AG09309 (cell line): ENCODE results near the gene ROMO1.

Experiments used
- DNase-seq: peaks from one replicate; pipeline ENCODE4 v3.0.0-alpha.2; 2010; ENCODE audit warnings: low read depth
- H3K4me3 ChIP-seq: 2 replicates; pipeline ENCODE4 v1.5.1; 2011; ENCODE audit warnings: mild to moderate bottlenecking, low read depth, low read length, moderate library complexity; ENCODE audit not compliant: control insufficient read depth
- TF ChIP-seq, protein P1 (sequence below): IDR thresholded peaks from 2 replicates; pipeline ENCODE4 v1.5.1; 2011; ENCODE audit warnings: mild to moderate bottlenecking, low read depth, low read length, inconsistent platforms; ENCODE audit not compliant: insufficient read depth, control insufficient read depth; ENCODE audit errors: missing control alignments

ROMO1 gene

DNA sequence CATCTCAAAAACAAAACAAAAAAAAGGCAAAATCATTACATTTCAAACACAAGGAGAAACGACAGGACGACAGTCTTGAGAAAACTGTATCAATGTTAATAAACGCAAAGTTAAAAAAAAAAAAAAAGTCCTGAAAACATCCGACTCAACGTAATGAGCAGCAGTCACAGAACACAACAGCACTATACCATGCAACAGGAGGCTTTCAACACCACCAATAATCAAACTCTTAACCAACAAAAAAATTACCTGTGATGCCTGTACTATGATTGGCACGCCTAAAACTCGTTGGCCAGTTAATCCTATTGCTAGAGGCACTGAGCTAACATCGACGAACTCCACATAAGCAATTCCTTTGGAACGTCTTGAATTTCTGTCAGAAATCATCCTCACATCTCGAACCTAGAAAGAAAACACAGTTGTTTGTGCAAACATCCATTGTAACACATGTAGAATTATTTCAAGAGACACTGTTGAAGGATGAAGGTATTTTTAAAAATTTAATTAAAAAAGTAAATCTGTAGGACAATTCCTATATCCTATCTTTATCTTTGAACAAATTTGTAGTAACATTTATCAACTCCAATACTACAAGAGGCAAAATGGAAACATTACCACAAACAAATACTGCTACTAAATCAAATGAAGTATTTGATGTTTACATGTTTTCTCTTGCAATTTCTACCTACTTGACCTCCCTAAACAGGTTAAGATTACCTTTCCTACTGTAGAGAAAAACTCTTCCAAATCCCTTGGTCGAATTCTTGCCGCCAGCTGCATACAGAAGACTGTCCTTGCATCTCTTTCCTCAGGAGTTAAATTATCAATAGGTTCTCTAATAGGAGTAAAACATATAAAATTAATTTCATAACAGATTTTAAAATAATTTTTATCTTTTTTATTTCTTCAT, 25.4 kb downstream of the ROMO1 start:
- DNase-seq = no peak
- H3K4me3 ChIP-seq = no peak overlapping the region
- TF ChIP-seq, protein P1, sequence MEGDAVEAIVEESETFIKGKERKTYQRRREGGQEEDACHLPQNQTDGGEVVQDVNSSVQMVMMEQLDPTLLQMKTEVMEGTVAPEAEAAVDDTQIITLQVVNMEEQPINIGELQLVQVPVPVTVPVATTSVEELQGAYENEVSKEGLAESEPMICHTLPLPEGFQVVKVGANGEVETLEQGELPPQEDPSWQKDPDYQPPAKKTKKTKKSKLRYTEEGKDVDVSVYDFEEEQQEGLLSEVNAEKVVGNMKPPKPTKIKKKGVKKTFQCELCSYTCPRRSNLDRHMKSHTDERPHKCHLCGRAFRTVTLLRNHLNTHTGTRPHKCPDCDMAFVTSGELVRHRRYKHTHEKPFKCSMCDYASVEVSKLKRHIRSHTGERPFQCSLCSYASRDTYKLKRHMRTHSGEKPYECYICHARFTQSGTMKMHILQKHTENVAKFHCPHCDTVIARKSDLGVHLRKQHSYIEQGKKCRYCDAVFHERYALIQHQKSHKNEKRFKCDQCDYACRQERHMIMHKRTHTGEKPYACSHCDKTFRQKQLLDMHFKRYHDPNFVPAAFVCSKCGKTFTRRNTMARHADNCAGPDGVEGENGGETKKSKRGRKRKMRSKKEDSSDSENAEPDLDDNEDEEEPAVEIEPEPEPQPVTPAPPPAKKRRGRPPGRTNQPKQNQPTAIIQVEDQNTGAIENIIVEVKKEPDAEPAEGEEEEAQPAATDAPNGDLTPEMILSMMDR = no peak

DNA sequence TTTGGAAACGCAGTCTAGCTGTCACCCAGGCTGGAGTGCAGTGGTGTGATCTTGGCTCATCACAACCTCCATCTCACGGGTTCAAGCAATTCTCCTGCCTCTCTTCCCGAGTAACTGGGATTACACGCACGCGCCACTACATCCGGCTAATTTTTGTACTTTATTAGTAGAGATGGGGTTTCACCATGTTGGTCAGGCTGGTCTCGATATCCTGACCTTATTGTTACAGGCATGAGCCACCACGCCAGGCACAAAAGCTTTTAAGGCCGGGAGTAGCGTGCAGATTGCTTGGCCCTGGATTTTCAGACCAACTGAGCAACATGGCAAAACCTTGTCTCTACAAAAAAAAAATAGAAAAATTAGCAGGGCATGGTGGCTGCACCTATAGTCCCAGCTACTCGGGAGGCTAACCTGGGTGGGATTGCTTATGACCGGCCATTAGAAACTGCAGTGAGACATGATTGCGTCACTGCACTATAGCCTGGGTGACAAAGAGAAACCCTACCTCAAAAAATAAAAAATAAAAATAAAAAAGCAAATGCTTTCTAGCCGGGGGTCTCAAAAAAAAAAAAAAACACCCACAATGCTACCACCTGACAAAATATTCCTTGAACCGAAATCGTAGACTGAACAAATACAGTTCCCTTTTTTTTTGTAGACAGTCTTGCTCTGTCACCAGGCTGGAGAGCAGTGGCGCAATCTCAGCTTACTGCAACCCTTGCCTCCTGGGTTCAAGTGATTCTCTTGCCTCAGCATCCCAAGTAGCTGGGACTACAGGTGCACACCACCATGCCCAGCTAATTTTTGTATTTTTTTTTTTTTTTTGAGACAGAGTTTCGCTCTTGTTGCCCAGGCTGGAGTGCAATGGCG, 27.9 kb downstream of the ROMO1 start:
- H3K4me3 ChIP-seq = no peak overlapping the region
- TF ChIP-seq, protein P1 = no peak
- DNase-seq = no peak

DNA sequence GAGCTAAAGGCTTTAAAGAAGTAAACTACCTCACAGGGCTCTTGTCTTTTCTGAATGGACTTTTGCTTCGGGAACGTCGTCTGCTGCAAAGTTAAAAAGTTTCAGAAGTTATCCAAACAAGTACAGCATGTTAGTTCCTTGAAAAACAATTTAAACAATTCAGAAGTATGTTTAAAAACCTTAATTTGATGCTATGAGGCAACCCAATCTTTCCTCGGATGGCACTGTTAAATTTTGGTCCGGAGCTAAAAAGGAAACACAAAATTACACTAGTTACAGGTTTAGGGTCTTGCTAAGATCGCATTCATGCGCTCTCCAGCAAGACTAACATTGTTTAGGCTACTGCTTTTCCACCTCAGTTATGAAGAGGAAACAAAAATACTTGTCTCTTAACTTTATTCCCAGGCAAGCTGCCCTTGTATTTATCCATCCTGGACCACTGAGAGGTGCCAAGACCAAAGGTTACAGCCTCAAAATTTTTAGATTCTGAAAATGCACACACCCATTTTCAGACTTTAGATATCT, 30.1 kb downstream of the ROMO1 start:
- no peak for DNase-seq
- TF ChIP-seq, protein P1 = no peak
- no peak overlapping the region for H3K4me3 ChIP-seq

DNA sequence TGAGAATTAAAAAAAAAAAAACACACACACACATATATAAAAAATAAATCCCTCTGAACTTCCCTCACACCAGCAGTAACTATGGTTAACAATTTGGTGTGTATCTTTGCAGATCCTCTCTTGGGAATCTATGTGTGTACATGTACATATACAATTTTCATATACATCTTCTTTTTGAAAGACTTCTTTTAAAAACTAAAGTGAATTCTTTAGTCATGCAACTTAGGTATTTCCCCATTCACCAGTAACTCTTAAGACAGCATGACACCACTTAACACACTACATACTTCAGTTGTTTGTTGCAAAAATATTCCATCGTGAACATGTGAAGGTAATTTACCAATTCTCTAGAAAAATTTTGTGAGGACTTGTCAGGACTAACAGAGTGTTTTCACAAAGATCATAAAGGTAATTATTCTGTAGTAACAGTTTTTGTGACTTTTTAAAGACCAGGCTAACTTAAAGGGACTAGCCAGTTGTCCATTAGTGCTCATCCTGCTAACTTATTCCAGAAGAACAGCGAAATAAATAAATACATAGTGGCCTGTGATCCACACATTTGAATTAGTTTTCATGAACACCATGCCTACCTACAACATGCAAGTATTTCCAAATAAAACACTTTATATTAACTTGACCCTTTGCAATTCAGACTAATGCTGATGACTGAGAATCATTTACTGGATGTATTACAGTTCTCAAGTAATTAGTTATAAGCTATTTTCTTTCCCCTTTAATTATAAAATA, 30.8 kb downstream of the ROMO1 start:
- H3K4me3 ChIP-seq = no peak overlapping the region
- TF ChIP-seq, protein P1 = no peak
- DNase-seq = no peak

DNA sequence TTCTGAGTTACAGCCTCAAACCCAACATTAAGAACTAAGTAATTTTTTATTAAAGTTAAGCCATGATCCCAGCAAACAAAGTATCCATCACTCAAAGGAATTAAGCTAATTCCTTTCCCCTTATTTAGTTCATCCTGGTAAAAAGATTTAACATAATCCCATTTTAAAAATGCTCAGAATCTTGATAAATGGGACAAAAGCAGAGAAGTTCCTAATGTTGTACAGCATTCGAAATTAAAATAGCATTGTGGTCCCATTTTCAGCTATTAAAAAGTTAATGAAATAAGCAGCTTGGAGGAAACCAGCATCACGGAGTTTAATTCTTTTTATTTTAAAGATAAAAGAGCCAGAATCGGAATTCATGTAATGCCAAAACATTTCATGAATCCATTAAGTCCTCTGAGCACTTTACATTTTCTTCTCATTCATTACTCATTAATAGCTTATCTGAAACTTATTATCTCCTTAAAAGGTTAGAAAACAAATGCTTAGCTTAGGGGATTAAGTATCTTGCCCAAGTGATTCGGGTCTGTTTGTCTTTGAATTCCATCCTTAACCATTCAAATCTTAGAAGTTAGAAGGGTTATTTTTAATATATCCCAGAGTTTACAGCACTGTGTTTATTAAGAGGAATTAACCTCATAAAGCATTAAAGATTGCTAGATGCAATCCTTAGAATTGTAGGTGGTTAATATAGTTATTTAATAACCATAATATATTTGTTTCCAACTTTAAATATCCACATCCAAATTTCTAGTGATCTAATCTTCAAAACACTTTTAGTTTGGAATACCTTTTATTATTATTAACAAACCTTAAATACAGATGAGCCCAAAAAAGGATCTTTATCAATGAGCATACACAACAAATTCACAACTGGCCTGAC, 31.6 kb downstream of the ROMO1 start:
- no peak for DNase-seq
- TF ChIP-seq, protein P1 = no peak
- no peak overlapping the region for H3K4me3 ChIP-seq

DNA sequence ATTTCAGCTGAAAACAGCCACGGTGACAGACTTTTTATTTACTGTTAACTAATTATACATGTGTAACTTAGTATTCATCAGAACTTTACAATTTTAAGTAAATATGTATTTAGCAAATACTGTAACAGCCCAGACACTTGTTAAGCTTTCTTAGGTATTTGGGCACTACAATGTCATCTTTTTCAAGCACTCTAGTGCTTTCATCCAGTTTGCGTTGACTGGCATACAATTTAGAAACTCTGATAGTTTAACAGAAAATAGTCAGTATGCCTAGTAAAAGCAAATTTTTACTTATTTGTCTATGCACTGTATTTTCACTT, 32.2 kb downstream of the ROMO1 start:
- no peak for DNase-seq
- TF ChIP-seq, protein P1 = no peak
- H3K4me3 ChIP-seq = no peak overlapping the region
